H1 (cell line): ENCODE data around the gene ABCA13. TPM values are rescaled to one million over a fixed set of nuclear protein-coding genes. Genes with fewer than 3 reads are reported as not detected.

Experiments used
- CTCF ChIA-PET: fragments of 300-600 bp; sonication (Branson Sonifier 250); formaldehyde crosslinking; loops from one replicate; lab custom pipeline; 2021; ENCODE audit not compliant: partially characterized antibody; lab: Charles Lee
- POLR2A ChIA-PET: fragments of 300-600 bp; sonication (Branson Sonifier 250); formaldehyde crosslinking; loops from one replicate; lab custom pipeline; 2021; ENCODE audit warnings: inconsistent platforms; ENCODE audit not compliant: partially characterized antibody; lab: Charles Lee
- DNase-seq, 2 experiments: peaks; one replicate each; pipeline versions ENCODE4 v3.0.0 to v3.0.0-alpha.2; 2010 to 2022; ENCODE audit warnings: low spot score in 2 of 2, low read depth in 1 of 2, mixed read lengths in 1 of 2
- FAIRE-seq: peaks from 2 replicates; lab custom pipeline; 2011; peaks lifted over from hg19 to GRCh38; lab: Jason Lieb, UNC
- H2AFZ ChIP-seq: 2 replicates; pipeline ENCODE4 v1.8.1; 2012; ENCODE audit warnings: low read length, inconsistent platforms
- H2AK5ac ChIP-seq: 2 replicates; pipeline ENCODE4 v1.6.1; 2013; ENCODE audit warnings: low read depth, low read length
- H2BK120ac ChIP-seq: replicated peaks from 2 replicates; pipeline ENCODE3; 2013; ENCODE audit warnings: low read depth, low read length, inconsistent platforms
- H2BK12ac ChIP-seq: 2 replicates; pipeline ENCODE4 v1.6.1; 2013; ENCODE audit warnings: low read depth, low read length
- H2BK15ac ChIP-seq: 2 replicates; pipeline ENCODE4 v1.6.1; 2013; ENCODE audit warnings: low read length
- H2BK20ac ChIP-seq: 2 replicates; pipeline ENCODE4 v1.6.1; 2013; ENCODE audit warnings: low read length
- H2BK5ac ChIP-seq: 2 replicates; pipeline ENCODE4 v1.6.1; 2013; ENCODE audit warnings: low read depth, low read length
- H3K14ac ChIP-seq: 2 replicates; pipeline ENCODE4 v1.6.1; 2013; ENCODE audit warnings: inconsistent platforms; ENCODE audit not compliant: insufficient read length
- H3K18ac ChIP-seq: 2 replicates; pipeline ENCODE4 v1.6.1; 2013; ENCODE audit warnings: low read length; ENCODE audit errors: extremely low read depth
- H3K23ac ChIP-seq: 2 replicates; pipeline ENCODE4 v1.6.1; 2013; ENCODE audit warnings: inconsistent platforms; ENCODE audit not compliant: insufficient read length
- H3K23me2 ChIP-seq: 2 replicates; pipeline ENCODE4 v1.6.1; 2013; ENCODE audit warnings: low read depth, low read length
- H3K27ac ChIP-seq: 2 replicates; pipeline ENCODE4 v1.6.1; 2011; ENCODE audit warnings: low read depth, low read length, inconsistent platforms
- H3K27me3 ChIP-seq, 4 experiments: replicated peaks in 1 of 4; 1 replicate in 1 of 4; 2 replicates in 3 of 4; pipeline versions ENCODE4 v1.6.1 to v1.8.1; 2011 to 2013; ENCODE audit warnings: low read length in 3 of 4, mild to moderate bottlenecking in 3 of 4, inconsistent platforms in 2 of 4, mixed read lengths in 2 of 4, moderate library complexity in 1 of 4; ENCODE audit not compliant: control insufficient read depth in 3 of 4, insufficient read depth in 3 of 4; ENCODE audit errors: extremely low read depth in 1 of 4
- H3K36me3 ChIP-seq, 4 experiments: 2 replicates each; pipeline versions ENCODE4 v1.6.1 to v1.8.1; 2011 to 2013; ENCODE audit warnings: mild to moderate bottlenecking in 4 of 4, low read length in 3 of 4, moderate library complexity in 2 of 4, control low read depth in 1 of 4, inconsistent platforms in 1 of 4; ENCODE audit not compliant: insufficient read depth in 4 of 4, control insufficient read depth in 2 of 4
- H3K4ac ChIP-seq: replicated peaks from 2 replicates; pipeline ENCODE3; 2013; ENCODE audit warnings: low read length, low read depth, mixed read lengths, inconsistent platforms; ENCODE audit not compliant: insufficient read length
- H3K4me1 ChIP-seq, 4 experiments: replicated peaks in 1 of 4; 1 replicate in 1 of 4; 2 replicates in 3 of 4; pipeline versions ENCODE4 v1.6.1 to v1.8.1; 2011 to 2013; ENCODE audit warnings: low read length in 3 of 4, inconsistent platforms in 2 of 4, mixed read lengths in 1 of 4; ENCODE audit not compliant: insufficient read depth in 4 of 4, control insufficient read depth in 3 of 4
- H3K4me2 ChIP-seq, 2 experiments: 2 replicates each; pipeline versions ENCODE4 v1.6.1 to v1.8.1; 2011 to 2013; ENCODE audit warnings: low read depth in 2 of 2, low read length in 2 of 2, control low read depth in 1 of 2, inconsistent platforms in 1 of 2, mild to moderate bottlenecking in 1 of 2; ENCODE audit not compliant: insufficient read depth in 1 of 2
- H3K4me3 ChIP-seq, 4 experiments: fragments of 200-600, 300-600 bp in 1 of 4; sonication (generic), shearing (Covaris generic), sonication (Bioruptor Twin) in 1 of 4; 2 replicates each; pipeline versions ENCODE4 v1.5.1 to v1.8.1; 2011 to 2016; ENCODE audit warnings: low read length in 4 of 4, low read depth in 3 of 4, control low read depth in 2 of 4, inconsistent platforms in 2 of 4, mild to moderate bottlenecking in 2 of 4, mixed read lengths in 1 of 4, moderate library complexity in 1 of 4; ENCODE audit not compliant: insufficient read depth in 2 of 4; ENCODE audit errors: extremely low read depth in 1 of 4
- H3K56ac ChIP-seq: replicated peaks from 2 replicates; pipeline ENCODE3; 2013; ENCODE audit warnings: low read depth, mild to moderate bottlenecking, mixed read lengths, low read length, inconsistent platforms; ENCODE audit not compliant: insufficient read length
- H3K79me1 ChIP-seq: 2 replicates; pipeline ENCODE4 v1.6.1; 2013; ENCODE audit warnings: low read depth, low read length, control low read depth
- H3K79me2 ChIP-seq, 2 experiments: 2 replicates each; pipeline versions ENCODE4 v1.6.1 to v1.8.1; 2012 to 2013; ENCODE audit warnings: low read length in 2 of 2, mild to moderate bottlenecking in 2 of 2, inconsistent platforms in 1 of 2; ENCODE audit not compliant: insufficient read depth in 2 of 2, control insufficient read depth in 1 of 2
- H3K9ac ChIP-seq, 4 experiments: replicated peaks in 1 of 4; 1 replicate in 1 of 4; 2 replicates in 3 of 4; pipeline versions ENCODE4 v1.6.1 to v1.8.1; 2011 to 2013; ENCODE audit warnings: low read depth in 3 of 4, low read length in 3 of 4, control low read depth in 2 of 4, mild to moderate bottlenecking in 2 of 4, moderate library complexity in 2 of 4, inconsistent platforms in 1 of 4; ENCODE audit errors: extremely low read depth in 1 of 4
- H3K9me3 ChIP-seq, 2 experiments: 2 replicates each; pipeline versions ENCODE4 v1.6.1 to v1.8.1; 2012 to 2013; ENCODE audit warnings: mild to moderate bottlenecking in 2 of 2, moderate library complexity in 2 of 2, control low read depth in 1 of 2, inconsistent platforms in 1 of 2, low read depth in 1 of 2, low read length in 1 of 2, mixed read lengths in 1 of 2; ENCODE audit not compliant: insufficient read depth in 2 of 2
- H4K20me1 ChIP-seq, 2 experiments: replicated peaks in 1 of 2; 2 replicates each; pipeline versions ENCODE3 to v1.8.1; 2011 to 2013; ENCODE audit warnings: inconsistent platforms in 2 of 2, low read length in 2 of 2, mild to moderate bottlenecking in 1 of 2; ENCODE audit not compliant: insufficient read depth in 2 of 2, control insufficient read depth in 1 of 2
- H4K5ac ChIP-seq: 2 replicates; pipeline ENCODE4 v1.6.1; 2013; ENCODE audit warnings: low read length, low read depth, mixed read lengths, inconsistent platforms; ENCODE audit not compliant: insufficient read length
- H4K8ac ChIP-seq: 2 replicates; pipeline ENCODE4 v1.8.0; 2013; ENCODE audit warnings: mild to moderate bottlenecking, moderate library complexity, low read length, inconsistent platforms; ENCODE audit not compliant: insufficient read depth; ENCODE audit errors: extremely low read depth
- H4K91ac ChIP-seq: replicated peaks from 2 replicates; pipeline ENCODE3; 2013; ENCODE audit warnings: low read length, mixed read lengths, inconsistent platforms; ENCODE audit not compliant: insufficient read length
- ASH2L ChIP-seq: fragments of 200-600, 300-600 bp; sonication (generic); IDR thresholded peaks from one replicate; pipeline ENCODE4 v1.7.1; 2017; ENCODE audit warnings: low read length
- CEBPB ChIP-seq: IDR thresholded peaks from 2 replicates; pipeline ENCODE4 v1.6.1; 2012; ENCODE audit warnings: low read depth, low read length
- EZH2 ChIP-seq: fragments of 200-600 bp; sonication (generic); IDR thresholded peaks from 2 replicates; pipeline ENCODE4 v1.7.1; 2012; ENCODE audit warnings: low read depth, mild to moderate bottlenecking, moderate library complexity, low read length, inconsistent platforms; ENCODE audit not compliant: severe bottlenecking
- JUN ChIP-seq: IDR thresholded peaks from 2 replicates; pipeline ENCODE4 v1.6.1; 2011; ENCODE audit warnings: low read depth, mild to moderate bottlenecking, improper control_type of control experiment, low read length
- PHF8 ChIP-seq: fragments of 200-600 bp; sonication (generic); conservative IDR thresholded peaks from 2 replicates; pipeline ENCODE4 v1.7.1; 2012; ENCODE audit warnings: low read depth, mild to moderate bottlenecking, inconsistent platforms, low read length, moderate library complexity
- RBBP5 ChIP-seq: IDR thresholded peaks from 2 replicates; pipeline ENCODE4 v1.7.1; 2012; ENCODE audit warnings: low read depth, mild to moderate bottlenecking, inconsistent platforms, low read length, moderate library complexity, borderline replicate concordance
- SRF ChIP-seq: IDR thresholded peaks from 2 replicates; pipeline ENCODE4 v1.6.1; 2011; ENCODE audit warnings: mild to moderate bottlenecking, low read depth, low read length, moderate library complexity
- ZNF274 ChIP-seq: IDR thresholded peaks from 2 replicates; pipeline ENCODE4 v1.7.0; 2012; ENCODE audit warnings: low read length, borderline replicate concordance; ENCODE audit errors: extremely low read depth
- WGBS, 2 experiments: shearing (Covaris generic) in 1 of 2; methylation state at CpG; one replicate each; pipeline versions ENCODE4 v1.1.6 to v1.1.7; 2013 to 2015; ENCODE audit warnings: low lambda C conversion rate in 2 of 2, mixed read lengths in 2 of 2, inconsistent platforms in 1 of 2, low coverage in 1 of 2, missing lambda C conversion rate in 1 of 2; ENCODE audit not compliant: insufficient replicate concordance in 2 of 2, insufficient coverage in 1 of 2, insufficient read length in 1 of 2; ENCODE audit errors: extremely low coverage in 1 of 2, missing lambda C conversion rate in 1 of 2; 5-methylcytosine and 5-hydroxymethylcytosine counted together
- polyA plus RNA-seq, 7 experiments: library from polyadenylated mRNA; depleted of rRNA in 3 of 7; stranded (reverse) in 5 of 7; unstranded in 2 of 7; fragments of >200 nt in 5 of 7; fragments of 200-250 nt in 2 of 7; gene quantifications; 1 replicate in 5 of 7; 2 replicates in 1 of 7; 4 replicates in 1 of 7; pipeline versions ENCODE4 v1.2.1 to v1.2.3, GENCODE V29; 2011 to 2013; ENCODE audit warnings: missing spikeins in 2 of 7, mixed read lengths in 2 of 7
- total RNA-seq: library from RNA; stranded (reverse); fragmentation: NEBNext Ultra II Directional; extraction: Animal tissue kit (Norgen Biotek cat#: 25700); gene quantifications from 2 replicates; pipeline ENCODE4 v1.2.1, GENCODE V29; 2021
- TF ChIP-seq, protein P1 (sequence below): IDR thresholded peaks from 2 replicates; pipeline ENCODE4 v1.6.1; 2012; ENCODE audit warnings: low read length, inconsistent platforms
- TF ChIP-seq, protein P2 (sequence below), 3 experiments: IDR thresholded peaks; 1 replicate in 2 of 3; 2 replicates in 1 of 3; pipeline versions ENCODE4 v1.5.1 to v1.6.1; 2011; ENCODE audit warnings: low read length in 3 of 3, mild to moderate bottlenecking in 3 of 3, inconsistent platforms in 2 of 3, low read depth in 1 of 3, moderate library complexity in 1 of 3; ENCODE audit not compliant: insufficient read depth in 1 of 3; ENCODE audit errors: control extremely low read depth in 1 of 3

Gene ABCA13
- total and polyA plus RNA-seq, 2 of the 8 experiments (the other 6 are each of a cell fraction or from before 2014, with no cell fraction given) = 0.07 to 0.09 TPM

DNA sequence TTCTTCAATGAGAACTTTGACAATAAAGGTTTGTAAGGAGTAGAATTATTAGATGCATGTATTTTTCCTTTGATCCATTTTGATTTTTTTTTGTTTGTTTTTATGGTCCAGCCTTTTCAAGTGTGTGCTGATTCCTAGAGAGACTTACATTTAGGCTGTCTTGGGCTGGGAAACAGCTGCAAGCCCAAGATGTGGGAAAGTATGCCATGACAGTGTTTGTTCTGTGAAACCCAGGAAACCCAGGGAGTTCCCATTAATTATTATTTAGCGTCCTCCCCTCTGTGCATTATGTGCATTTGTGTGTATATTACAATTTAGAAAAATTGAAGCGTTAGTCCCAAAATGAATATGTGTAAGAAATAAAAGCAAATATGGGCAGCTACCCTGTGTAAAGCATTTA, 216.7 kb downstream of the ABCA13 start:
- H3K18ac ChIP-seq = no peak overlapping the region
- no peak overlapping the region for H4K8ac ChIP-seq
- H3K79me1 ChIP-seq = no peaks in the 10 kb centered on the region
- no peak for FAIRE-seq
- no peak overlapping the region for H2BK12ac ChIP-seq
- H3K56ac ChIP-seq = no peak overlapping the region
- H3K27ac ChIP-seq = no peak overlapping the region
- no peaks in the 10 kb centered on the region for H3K79me2 ChIP-seq
- POLR2A ChIA-PET = no interaction called here
- H4K20me1 ChIP-seq = peaks cover 0 to 2% of the 10 kb centered on the region in 2 experiments
- H3K27me3 ChIP-seq = no peaks in the 10 kb centered on the region
- H2BK120ac ChIP-seq = no peak overlapping the region
- H3K4me3 ChIP-seq = no peak overlapping the region
- H3K23me2 ChIP-seq = no peaks in the 10 kb centered on the region; the same call in 1 of the 2 replicates
- H4K5ac ChIP-seq = no peak overlapping the region
- H2BK20ac ChIP-seq = no peak overlapping the region
- no peak for DNase-seq
- no peaks in the 10 kb centered on the region for H3K4me1 ChIP-seq
- CTCF ChIA-PET = no interaction called here
- H3K23ac ChIP-seq = no peak overlapping the region
- H3K36me3 ChIP-seq = no peaks in the 10 kb centered on the region
- no peak overlapping the region for H3K9ac ChIP-seq
- no peak overlapping the region for H3K14ac ChIP-seq
- no peak overlapping the region for H4K91ac ChIP-seq
- no peaks in the 10 kb centered on the region for H3K9me3 ChIP-seq
- H3K4me2 ChIP-seq = no peak overlapping the region
- no peak overlapping the region for H2BK5ac ChIP-seq
- H3K4ac ChIP-seq = no peak overlapping the region
- H2AFZ ChIP-seq = no peak overlapping the region
- H2BK15ac ChIP-seq = no peak overlapping the region
- 96% methylated on average over 2 of the region's 2 CpGs; no CpG with 5 or more reads in 1 of the 2 experiments for WGBS, 2 experiments
- H2AK5ac ChIP-seq = no peak overlapping the region
- TF ChIP-seq, protein P1, sequence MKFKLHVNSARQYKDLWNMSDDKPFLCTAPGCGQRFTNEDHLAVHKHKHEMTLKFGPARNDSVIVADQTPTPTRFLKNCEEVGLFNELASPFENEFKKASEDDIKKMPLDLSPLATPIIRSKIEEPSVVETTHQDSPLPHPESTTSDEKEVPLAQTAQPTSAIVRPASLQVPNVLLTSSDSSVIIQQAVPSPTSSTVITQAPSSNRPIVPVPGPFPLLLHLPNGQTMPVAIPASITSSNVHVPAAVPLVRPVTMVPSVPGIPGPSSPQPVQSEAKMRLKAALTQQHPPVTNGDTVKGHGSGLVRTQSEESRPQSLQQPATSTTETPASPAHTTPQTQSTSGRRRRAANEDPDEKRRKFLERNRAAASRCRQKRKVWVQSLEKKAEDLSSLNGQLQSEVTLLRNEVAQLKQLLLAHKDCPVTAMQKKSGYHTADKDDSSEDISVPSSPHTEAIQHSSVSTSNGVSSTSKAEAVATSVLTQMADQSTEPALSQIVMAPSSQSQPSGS = no peak
- TF ChIP-seq JUN (no peak), EZH2 (no peak), SRF (no peak), PHF8 (no peak), RBBP5 (no peak), CEBPB (no peak), ZNF274 (no peak), ASH2L (no peak)
- TF ChIP-seq, protein P2, sequence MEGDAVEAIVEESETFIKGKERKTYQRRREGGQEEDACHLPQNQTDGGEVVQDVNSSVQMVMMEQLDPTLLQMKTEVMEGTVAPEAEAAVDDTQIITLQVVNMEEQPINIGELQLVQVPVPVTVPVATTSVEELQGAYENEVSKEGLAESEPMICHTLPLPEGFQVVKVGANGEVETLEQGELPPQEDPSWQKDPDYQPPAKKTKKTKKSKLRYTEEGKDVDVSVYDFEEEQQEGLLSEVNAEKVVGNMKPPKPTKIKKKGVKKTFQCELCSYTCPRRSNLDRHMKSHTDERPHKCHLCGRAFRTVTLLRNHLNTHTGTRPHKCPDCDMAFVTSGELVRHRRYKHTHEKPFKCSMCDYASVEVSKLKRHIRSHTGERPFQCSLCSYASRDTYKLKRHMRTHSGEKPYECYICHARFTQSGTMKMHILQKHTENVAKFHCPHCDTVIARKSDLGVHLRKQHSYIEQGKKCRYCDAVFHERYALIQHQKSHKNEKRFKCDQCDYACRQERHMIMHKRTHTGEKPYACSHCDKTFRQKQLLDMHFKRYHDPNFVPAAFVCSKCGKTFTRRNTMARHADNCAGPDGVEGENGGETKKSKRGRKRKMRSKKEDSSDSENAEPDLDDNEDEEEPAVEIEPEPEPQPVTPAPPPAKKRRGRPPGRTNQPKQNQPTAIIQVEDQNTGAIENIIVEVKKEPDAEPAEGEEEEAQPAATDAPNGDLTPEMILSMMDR (IDR thresholded peaks at IDR 0.05; ENCODE audit: control extremely low read depth in 1 of 3, insufficient read depth in 1 of 3, low read depth in 1 of 3, low read length in 3 of 3) = no peak
